ENCODE results near the gene ZGPAT. TPM values are rescaled to one million over a fixed set of nuclear protein-coding genes. Genes with fewer than 3 reads are reported as not detected.

ZGPAT gene
- total RNA-seq, 1 donor from 2014 or later: 25.5 TPM

GRCh38 chr20:63693733-63694583 is 13.9 kb upstream of the ZGPAT start:
- no peak for FAIRE-seq
- Histone ChIP-seq H3K36me3 (ENCODE audit: control insufficient read depth, insufficient read depth, low read length) (peaks cover 4% of the 10 kb centered on the region), H3K27me3 (ENCODE audit: control insufficient read depth, insufficient read depth, low read length) (no peaks in the 10 kb centered on the region), H3K4me3 (ENCODE audit: low read depth, low read length) (no peak overlapping the region)
- no peak for DNase-seq (ENCODE audit: low read depth)
- TF ChIP-seq CTCF (IDR thresholded peaks at IDR 0.05; ENCODE audit: insufficient read depth, low read length, severe bottlenecking): no peak

- H3K36me3 ChIP-seq (ENCODE audit: control insufficient read depth, insufficient read depth, low read length): peaks cover 4% of the 10 kb centered on the region
- TF ChIP-seq CTCF (IDR thresholded peaks at IDR 0.05; ENCODE audit: insufficient read depth, low read length, severe bottlenecking): no peak
- FAIRE-seq: no peak
Observed at GRCh38 chr20:63694584-63695423, 13.0 kb upstream of the ZGPAT start.

GRCh38 chr20:63695424-63696305 is 12.2 kb upstream of the ZGPAT start:
- TF ChIP-seq CTCF (IDR thresholded peaks at IDR 0.05; ENCODE audit: insufficient read depth, low read length, severe bottlenecking): no peak
- Histone ChIP-seq H3K4me3 (ENCODE audit: low read depth, low read length) (no peak overlapping the region), H3K27me3 (ENCODE audit: control insufficient read depth, insufficient read depth, low read length) (no peaks in the 10 kb centered on the region), H3K36me3 (ENCODE audit: control insufficient read depth, insufficient read depth, low read length) (peaks cover 5% of the 10 kb centered on the region)
- FAIRE-seq: no peak
- no peak for DNase-seq (ENCODE audit: low read depth)

More at GRCh38 chr20:63694584-63695423, 13.0 kb upstream of the ZGPAT start:
- Histone ChIP-seq H3K4me3 (ENCODE audit: low read depth, low read length) (no peak overlapping the region), H3K27me3 (ENCODE audit: control insufficient read depth, insufficient read depth, low read length) (no peaks in the 10 kb centered on the region)
- no peak for DNase-seq (ENCODE audit: low read depth)

GRCh38 chr20:63696306-63696627 is 11.6 kb upstream of the ZGPAT start:
- DNase-seq (ENCODE audit: low read depth) (peak; percentile 57), FAIRE-seq (no peak)
- no peaks in the 10 kb centered on the region for H3K27me3 ChIP-seq (ENCODE audit: control insufficient read depth, insufficient read depth, low read length)
- H3K36me3 ChIP-seq (ENCODE audit: control insufficient read depth, insufficient read depth, low read length): peaks cover 5% of the 10 kb centered on the region
- TF ChIP-seq CTCF (IDR thresholded peaks at IDR 0.05; ENCODE audit: insufficient read depth, low read length, severe bottlenecking): no peak
- peak overlapping the region; percentile 39 for H3K4me3 ChIP-seq (ENCODE audit: low read depth, low read length)

GRCh38 chr20:63696628-63697356 is 11.0 kb upstream of the ZGPAT start, which contains the start of gene TNFRSF6B:
Gene TNFRSF6B, plus strand, starts transcription at chr20:63696652. Its CDS starts 116 bp downstream, at chr20:63696768.
- H3K4me3 ChIP-seq (ENCODE audit: low read depth, low read length): peak within 1 kb of the TSS; percentile 39
- no peaks in the 10 kb centered on the region for H3K27me3 ChIP-seq (ENCODE audit: control insufficient read depth, insufficient read depth, low read length)
- DNase-seq (ENCODE audit: low read depth): no peak
- no peak for FAIRE-seq
- TF ChIP-seq CTCF (IDR thresholded peaks at IDR 0.05; ENCODE audit: insufficient read depth, low read length, severe bottlenecking): no peak
- H3K36me3 ChIP-seq (ENCODE audit: control insufficient read depth, insufficient read depth, low read length): peaks cover 5% of the 10 kb centered on the region
